ENCODE data around the gene POT1.

POT1 gene

GRCh38 chr7:124773339-124773738 lies 156.3 kb downstream of the POT1 start:
- no peak for DNase-seq (ENCODE audit: low read depth)
- TF ChIP-seq, protein P1, sequence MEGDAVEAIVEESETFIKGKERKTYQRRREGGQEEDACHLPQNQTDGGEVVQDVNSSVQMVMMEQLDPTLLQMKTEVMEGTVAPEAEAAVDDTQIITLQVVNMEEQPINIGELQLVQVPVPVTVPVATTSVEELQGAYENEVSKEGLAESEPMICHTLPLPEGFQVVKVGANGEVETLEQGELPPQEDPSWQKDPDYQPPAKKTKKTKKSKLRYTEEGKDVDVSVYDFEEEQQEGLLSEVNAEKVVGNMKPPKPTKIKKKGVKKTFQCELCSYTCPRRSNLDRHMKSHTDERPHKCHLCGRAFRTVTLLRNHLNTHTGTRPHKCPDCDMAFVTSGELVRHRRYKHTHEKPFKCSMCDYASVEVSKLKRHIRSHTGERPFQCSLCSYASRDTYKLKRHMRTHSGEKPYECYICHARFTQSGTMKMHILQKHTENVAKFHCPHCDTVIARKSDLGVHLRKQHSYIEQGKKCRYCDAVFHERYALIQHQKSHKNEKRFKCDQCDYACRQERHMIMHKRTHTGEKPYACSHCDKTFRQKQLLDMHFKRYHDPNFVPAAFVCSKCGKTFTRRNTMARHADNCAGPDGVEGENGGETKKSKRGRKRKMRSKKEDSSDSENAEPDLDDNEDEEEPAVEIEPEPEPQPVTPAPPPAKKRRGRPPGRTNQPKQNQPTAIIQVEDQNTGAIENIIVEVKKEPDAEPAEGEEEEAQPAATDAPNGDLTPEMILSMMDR (IDR thresholded peaks at IDR 0.05; ENCODE audit: insufficient read depth, low read depth, low read length, missing control alignments) = no peak

More at GRCh38 chr7:124773339-124773738, 156.3 kb downstream of the POT1 start:
- no peak overlapping the region for H3K4me3 ChIP-seq (ENCODE audit: low read depth, low read length)
